ENCODE measurements around the gene CAPNS2.

Gene CAPNS2

GRCh38 chr16:55543472-55543871 lies 23.0 kb upstream of the CAPNS2 start:
- Histone ChIP-seq H3K4me1 (ENCODE audit: insufficient read depth, low read length) (no peaks in the 10 kb centered on the region), H3K9ac (ENCODE audit: low read length) (no peak overlapping the region), H3K27ac (ENCODE audit: low read depth, low read length) (no peak overlapping the region), H3K36me3 (ENCODE audit: insufficient read depth, low read length) (no peaks in the 10 kb centered on the region), H3K4me3 (ENCODE audit: low read depth in 1 of 2, low read length in 2 of 2) (no peak overlapping the region), H3K9me3 (ENCODE audit: low read length) (no peaks in the 10 kb centered on the region), H3K27me3 (ENCODE audit: control insufficient read depth in 1 of 2, insufficient read depth in 2 of 2, low read length in 2 of 2) (no peaks in the 10 kb centered on the region)

- Histone ChIP-seq H3K9ac (ENCODE audit: low read length) (no peak overlapping the region), H3K36me3 (ENCODE audit: insufficient read depth, low read length) (no peaks in the 10 kb centered on the region), H3K9me3 (ENCODE audit: low read length) (no peaks in the 10 kb centered on the region), H3K4me3 (ENCODE audit: low read depth in 1 of 2, low read length in 2 of 2) (no peak overlapping the region), H3K4me1 (ENCODE audit: insufficient read depth, low read length) (no peaks in the 10 kb centered on the region), H3K27me3 (ENCODE audit: control insufficient read depth in 1 of 2, insufficient read depth in 2 of 2, low read length in 2 of 2) (no peaks in the 10 kb centered on the region), H3K27ac (ENCODE audit: low read depth, low read length) (no peak overlapping the region)
Measured at GRCh38 chr16:55552621-55553020, 13.9 kb upstream of the CAPNS2 start.

- H3K27ac ChIP-seq (ENCODE audit: low read depth, low read length): no peak overlapping the region
- H3K9me3 ChIP-seq (ENCODE audit: low read length): no peaks in the 10 kb centered on the region
- H3K27me3 ChIP-seq (ENCODE audit: control insufficient read depth in 1 of 2, insufficient read depth in 2 of 2, low read length in 2 of 2): no peaks in the 10 kb centered on the region
- no peak overlapping the region for H3K9ac ChIP-seq (ENCODE audit: low read length)
- H3K4me1 ChIP-seq (ENCODE audit: insufficient read depth, low read length): peaks cover 23% of the 10 kb centered on the region
- H3K36me3 ChIP-seq (ENCODE audit: insufficient read depth, low read length): no peaks in the 10 kb centered on the region
- no peak overlapping the region for H3K4me3 ChIP-seq (ENCODE audit: low read depth in 1 of 2, low read length in 2 of 2)
Measured at GRCh38 chr16:55555436-55555835, 11.0 kb upstream of the CAPNS2 start.

GRCh38 chr16:55557186-55557585 lies 9.3 kb upstream of the CAPNS2 start:
- H3K4me3 ChIP-seq (ENCODE audit: low read depth in 1 of 2, low read length in 2 of 2): no peak overlapping the region
- no peaks in the 10 kb centered on the region for H3K27me3 ChIP-seq (ENCODE audit: control insufficient read depth in 1 of 2, insufficient read depth in 2 of 2, low read length in 2 of 2)
- no peaks in the 10 kb centered on the region for H3K36me3 ChIP-seq (ENCODE audit: insufficient read depth, low read length)
- no peak overlapping the region for H3K27ac ChIP-seq (ENCODE audit: low read depth, low read length)
- peaks cover 23% of the 10 kb centered on the region for H3K4me1 ChIP-seq (ENCODE audit: insufficient read depth, low read length)
- H3K9ac ChIP-seq (ENCODE audit: low read length): no peak overlapping the region
- H3K9me3 ChIP-seq (ENCODE audit: low read length): no peaks in the 10 kb centered on the region

GRCh38 chr16:55559233-55559632 lies 7.3 kb upstream of the CAPNS2 start:
- Histone ChIP-seq H3K27me3 (ENCODE audit: control insufficient read depth in 1 of 2, insufficient read depth in 2 of 2, low read length in 2 of 2) (no peaks in the 10 kb centered on the region), H3K9ac (ENCODE audit: low read length) (no peak overlapping the region), H3K27ac (ENCODE audit: low read depth, low read length) (no peak overlapping the region), H3K9me3 (ENCODE audit: low read length) (no peaks in the 10 kb centered on the region), H3K4me1 (ENCODE audit: insufficient read depth, low read length) (peaks cover 23% of the 10 kb centered on the region), H3K36me3 (ENCODE audit: insufficient read depth, low read length) (no peaks in the 10 kb centered on the region), H3K4me3 (ENCODE audit: low read depth in 1 of 2, low read length in 2 of 2) (no peak overlapping the region)

GRCh38 chr16:55559933-55560516 lies 6.5 kb upstream of the CAPNS2 start:
- no peaks in the 10 kb centered on the region for H3K27me3 ChIP-seq (ENCODE audit: control insufficient read depth in 1 of 2, insufficient read depth in 2 of 2, low read length in 2 of 2)
- H3K36me3 ChIP-seq (ENCODE audit: insufficient read depth, low read length): no peaks in the 10 kb centered on the region
- no peak overlapping the region for H3K4me3 ChIP-seq (ENCODE audit: low read depth in 1 of 2, low read length in 2 of 2)
- no peak overlapping the region for H3K9ac ChIP-seq (ENCODE audit: low read length)
- no peaks in the 10 kb centered on the region for H3K9me3 ChIP-seq (ENCODE audit: low read length)
- H3K27ac ChIP-seq (ENCODE audit: low read depth, low read length): no peak overlapping the region
- peaks cover 23% of the 10 kb centered on the region for H3K4me1 ChIP-seq (ENCODE audit: insufficient read depth, low read length)

GRCh38 chr16:55561319-55561848 lies 5.1 kb upstream of the CAPNS2 start:
- Histone ChIP-seq H3K36me3 (ENCODE audit: insufficient read depth, low read length) (no peaks in the 10 kb centered on the region), H3K27me3 (ENCODE audit: control insufficient read depth in 1 of 2, insufficient read depth in 2 of 2, low read length in 2 of 2) (no peaks in the 10 kb centered on the region), H3K9me3 (ENCODE audit: low read length) (no peaks in the 10 kb centered on the region), H3K27ac (ENCODE audit: low read depth, low read length) (no peak overlapping the region), H3K9ac (ENCODE audit: low read length) (no peak overlapping the region), H3K4me3 (ENCODE audit: low read depth in 1 of 2, low read length in 2 of 2) (no peak overlapping the region), H3K4me1 (ENCODE audit: insufficient read depth, low read length) (peaks cover 23% of the 10 kb centered on the region)

- Histone ChIP-seq H3K36me3 (ENCODE audit: insufficient read depth, low read length) (no peaks in the 10 kb centered on the region), H3K27ac (ENCODE audit: low read depth, low read length) (no peak overlapping the region), H3K9me3 (ENCODE audit: low read length) (no peaks in the 10 kb centered on the region), H3K27me3 (ENCODE audit: control insufficient read depth in 1 of 2, insufficient read depth in 2 of 2, low read length in 2 of 2) (no peaks in the 10 kb centered on the region), H3K4me3 (ENCODE audit: low read depth in 1 of 2, low read length in 2 of 2) (no peak overlapping the region), H3K9ac (ENCODE audit: low read length) (no peak overlapping the region), H3K4me1 (ENCODE audit: insufficient read depth, low read length) (peaks cover 24% of the 10 kb centered on the region)
Measured at GRCh38 chr16:55562936-55563335, 3.5 kb upstream of the CAPNS2 start.

GRCh38 chr16:55563797-55564196 lies 2.7 kb upstream of the CAPNS2 start:
- Histone ChIP-seq H3K36me3 (ENCODE audit: insufficient read depth, low read length) (no peaks in the 10 kb centered on the region), H3K9me3 (ENCODE audit: low read length) (no peaks in the 10 kb centered on the region), H3K4me1 (ENCODE audit: insufficient read depth, low read length) (peaks cover 24% of the 10 kb centered on the region), H3K27ac (ENCODE audit: low read depth, low read length) (no peak overlapping the region), H3K4me3 (ENCODE audit: low read depth in 1 of 2, low read length in 2 of 2) (no peak overlapping the region), H3K9ac (ENCODE audit: low read length) (no peak overlapping the region), H3K27me3 (ENCODE audit: control insufficient read depth in 1 of 2, insufficient read depth in 2 of 2, low read length in 2 of 2) (no peaks in the 10 kb centered on the region)

- Histone ChIP-seq H3K4me3 (ENCODE audit: low read depth in 1 of 2, low read length in 2 of 2) (no peak overlapping the region), H3K4me1 (ENCODE audit: insufficient read depth, low read length) (peaks cover 14% of the 10 kb centered on the region), H3K27me3 (ENCODE audit: control insufficient read depth in 1 of 2, insufficient read depth in 2 of 2, low read length in 2 of 2) (no peaks in the 10 kb centered on the region), H3K9me3 (ENCODE audit: low read length) (no peaks in the 10 kb centered on the region), H3K27ac (ENCODE audit: low read depth, low read length) (no peak overlapping the region), H3K36me3 (ENCODE audit: insufficient read depth, low read length) (no peaks in the 10 kb centered on the region), H3K9ac (ENCODE audit: low read length) (no peak overlapping the region)
Measured at GRCh38 chr16:55565086-55565485, 1.4 kb upstream of the CAPNS2 start.

- H3K4me1 ChIP-seq (ENCODE audit: insufficient read depth, low read length): peaks cover 12% of the 10 kb centered on the region
- no peaks in the 10 kb centered on the region for H3K9me3 ChIP-seq (ENCODE audit: low read length)
- H3K27me3 ChIP-seq (ENCODE audit: control insufficient read depth in 1 of 2, insufficient read depth in 2 of 2, low read length in 2 of 2): no peaks in the 10 kb centered on the region
- H3K9ac ChIP-seq (ENCODE audit: low read length): no peak overlapping the region
- no peak overlapping the region for H3K27ac ChIP-seq (ENCODE audit: low read depth, low read length)
- no peak overlapping the region for H3K4me3 ChIP-seq (ENCODE audit: low read depth in 1 of 2, low read length in 2 of 2)
- H3K36me3 ChIP-seq (ENCODE audit: insufficient read depth, low read length): no peaks in the 10 kb centered on the region
Measured at GRCh38 chr16:55567382-55567781, 898 bp downstream of the CAPNS2 start.

- peaks cover 12% of the 10 kb centered on the region for H3K4me1 ChIP-seq (ENCODE audit: insufficient read depth, low read length)
- no peaks in the 10 kb centered on the region for H3K36me3 ChIP-seq (ENCODE audit: insufficient read depth, low read length)
- no peak overlapping the region for H3K27ac ChIP-seq (ENCODE audit: low read depth, low read length)
- H3K9me3 ChIP-seq (ENCODE audit: low read length): no peaks in the 10 kb centered on the region
- H3K9ac ChIP-seq (ENCODE audit: low read length): no peak overlapping the region
- no peaks in the 10 kb centered on the region for H3K27me3 ChIP-seq (ENCODE audit: control insufficient read depth in 1 of 2, insufficient read depth in 2 of 2, low read length in 2 of 2)
- H3K4me3 ChIP-seq (ENCODE audit: low read depth in 1 of 2, low read length in 2 of 2): no peak overlapping the region
Measured at GRCh38 chr16:55568207-55568606, 1.7 kb downstream of the CAPNS2 start.

All from muscle layer of colon (tissue), 2 donors.